HepG2 (cell line): Measurements from ENCODE around the gene TCEA3. TPM values are rescaled to one million over a fixed set of nuclear protein-coding genes. Genes with fewer than 3 reads are reported as not detected.

Source experiments
- ATAC-seq: fragments of 200-7000 bp; cut with Tn5 transposase; 3 replicates; pipeline ENCODE4 v1.9.1; 2020; ENCODE audit warnings: mild to moderate bottlenecking, moderate library complexity
- BruUV-seq: library from RNA; stranded (reverse); fragments of 400-500 nt; replicated peaks from 2 replicates; lab custom pipeline; 2021; lab: Mats Ljungman, UMichigan
- CTCF ChIA-PET: fragments of 300-600 bp; formaldehyde crosslinking; extraction: SDS; loops from one replicate; lab custom pipeline; 2021; ENCODE audit warnings: low total read pairs, inconsistent platforms, low intra/inter-chr PET ratio; lab: Yijun Ruan, JAX
- POLR2A ChIA-PET: fragments of 350-600 bp; sonication (Branson Sonifier 250); formaldehyde crosslinking; loops from one replicate; lab custom pipeline; 2020; ENCODE audit warnings: antibody characterized with exemption, inconsistent platforms; lab: Yijun Ruan, JAX
- DNase-seq: peaks from one replicate; pipeline ENCODE4 v3.0.0-alpha.2; 2015; ENCODE audit warnings: low spot score
- FAIRE-seq: peaks from 3 replicates; lab custom pipeline; 2011; peaks lifted over from hg19 to GRCh38; lab: Jason Lieb, UNC
- H2AFZ ChIP-seq: one replicate; pipeline ENCODE4 v1.6.1; 2011; ENCODE audit warnings: low read length, inconsistent platforms
- H3K27ac ChIP-seq: fragments of 300-600 bp; 3 replicates; pipeline ENCODE4 v1.8.0; 2011; ENCODE audit warnings: mixed run types, mild to moderate bottlenecking, mixed read lengths, low read length, inconsistent platforms; ENCODE audit not compliant: insufficient read depth; ENCODE audit errors: extremely low read length
- H3K27me3 ChIP-seq, 2 experiments: fragments of 200-600 bp in 1 of 2; 2 replicates in 1 of 2; 3 replicates in 1 of 2; pipeline versions ENCODE4 v1.6.0 to v1.8.0; 2011; ENCODE audit warnings: low read length in 2 of 2, mild to moderate bottlenecking in 2 of 2, moderate library complexity in 2 of 2, inconsistent platforms in 1 of 2; ENCODE audit not compliant: insufficient read depth in 2 of 2, control insufficient read depth in 1 of 2
- H3K36me3 ChIP-seq, 2 experiments: fragments of 200-600 bp in 1 of 2; replicated peaks in 1 of 2; 2 replicates in 1 of 2; 3 replicates in 1 of 2; pipeline versions ENCODE4 v1.5.1 to v1.8.0; 2011; ENCODE audit warnings: low read length in 2 of 2, inconsistent platforms in 1 of 2; ENCODE audit not compliant: insufficient read depth in 2 of 2, control insufficient read depth in 1 of 2
- H3K4me1 ChIP-seq: 2 replicates; pipeline ENCODE4 v1.5.1; 2012; ENCODE audit warnings: low read length, inconsistent platforms; ENCODE audit not compliant: insufficient read depth
- H3K4me2 ChIP-seq: 2 replicates; pipeline ENCODE4 v1.6.0; 2011; ENCODE audit warnings: low read depth, low read length, inconsistent platforms
- H3K4me3 ChIP-seq, 3 experiments: fragments of 200-600 bp in 1 of 3; sonication (generic), shearing (Covaris generic) in 1 of 3; replicated peaks in 1 of 3; 2 replicates each; pipeline ENCODE4 v1.5.1; 2011 to 2016; ENCODE audit warnings: low read length in 3 of 3, inconsistent platforms in 2 of 3, low read depth in 2 of 3, mild to moderate bottlenecking in 2 of 3, control low read depth in 1 of 3, mixed read lengths in 1 of 3; ENCODE audit not compliant: insufficient read depth in 1 of 3
- H3K79me2 ChIP-seq: one replicate; pipeline ENCODE4 v1.6.1; 2011; ENCODE audit warnings: low read length, inconsistent platforms; ENCODE audit not compliant: insufficient read depth
- H3K9ac ChIP-seq: 2 replicates; pipeline ENCODE4 v1.6.0; 2011; ENCODE audit warnings: mild to moderate bottlenecking, low read depth, low read length, inconsistent platforms; ENCODE audit not compliant: insufficient read depth
- H3K9me3 ChIP-seq: 2 replicates; pipeline ENCODE4 v1.5.1; 2012; ENCODE audit warnings: mild to moderate bottlenecking, low read length
- H4K20me1 ChIP-seq: 2 replicates; pipeline ENCODE4 v1.6.0; 2011; ENCODE audit warnings: inconsistent platforms, mild to moderate bottlenecking, low read length, moderate library complexity; ENCODE audit not compliant: insufficient read depth
- ARNTL ChIP-seq: sonication (generic); formaldehyde crosslinking; IDR thresholded peaks from 2 replicates; pipeline ENCODE4 v1.4.0; 2020; ENCODE audit warnings: mild to moderate bottlenecking, missing genetic modification reagents
- EHMT2 ChIP-seq: fragments of 200-600 bp; sonication (generic); IDR thresholded peaks from 2 replicates; pipeline ENCODE4 v1.7.0; 2017; ENCODE audit warnings: antibody characterized with exemption, low read depth, low read length, borderline replicate concordance
- ZNF549 ChIP-seq: sonication (generic); formaldehyde crosslinking; IDR thresholded peaks from 2 replicates; pipeline ENCODE4 v1.5.0; 2020; ENCODE audit warnings: missing genetic modification reagents
- ZNF773 ChIP-seq: sonication (generic); formaldehyde crosslinking; IDR thresholded peaks from 2 replicates; pipeline ENCODE4 v1.4.0; 2020; ENCODE audit warnings: missing genetic modification reagents, borderline replicate concordance
- ZNF775 ChIP-seq: sonication (generic); formaldehyde crosslinking; IDR thresholded peaks from 2 replicates; pipeline ENCODE4 v1.4.0; 2020; ENCODE audit warnings: missing genetic modification reagents, mild to moderate bottlenecking, moderate library complexity, borderline replicate concordance
- WGBS: methylation state at CpG from one replicate; pipeline ENCODE4 v1.1.6; 2017; ENCODE audit warnings: low lambda C conversion rate; 5-methylcytosine and 5-hydroxymethylcytosine counted together
- in situ Hi-C: cut with HindIII; loops from 2 replicates; pipeline ENCODE4 v1.10.0; 2017; ENCODE audit warnings: low pct_unique_long_range_greater_than_20kb; ENCODE audit not compliant: extremely low pct_ligation_motif_present
- intact Hi-C: fragments of 100-400 bp; cut with micrococcal nuclease; formaldehyde crosslinking; loops from one replicate; pipeline ENCODE4 v1.10.0; 2022; ENCODE audit not compliant: unreplicated experiment
- polyA plus RNA-seq, 8 experiments: library from polyadenylated mRNA; depleted of rRNA in 3 of 8; stranded (reverse) in 7 of 8; unstranded in 1 of 8; fragments of >200 nt; fragmentation: Illumina TruSeq in 4 of 8; extraction: Trizol in 4 of 8; gene quantifications; 2 replicates each; pipeline versions ENCODE4 v1.2.1 to v1.2.3, GENCODE V29; 2011 to 2016; ENCODE audit warnings: low read depth in 4 of 8, missing spikeins in 1 of 8, mixed read lengths in 1 of 8; ENCODE audit not compliant: insufficient read depth in 1 of 8
- total RNA-seq, 5 experiments: library from RNA; depleted of rRNA; stranded (reverse); fragments of >200 nt; fragmentation: Illumina TruSeq; extraction: Trizol; gene quantifications; 2 replicates each; pipeline ENCODE4 v1.2.3, GENCODE V29; 2016; ENCODE audit warnings: low read depth in 1 of 5
- TF ChIP-seq, protein P1 (sequence below): sonication (generic); formaldehyde crosslinking; IDR thresholded peaks from 2 replicates; pipeline ENCODE4 v1.4.0; 2020; ENCODE audit warnings: missing genetic modification reagents
- TF ChIP-seq, protein P2 (sequence below): sonication (generic); formaldehyde crosslinking; IDR thresholded peaks from 2 replicates; pipeline ENCODE4 v1.9.0; 2021; ENCODE audit warnings: mild to moderate bottlenecking, missing genetic modification reagents
- TF ChIP-seq, protein P3 (sequence below): IDR thresholded peaks from 2 replicates; pipeline ENCODE4 v1.6.1; 2016; ENCODE audit warnings: low read depth, control low read depth
- TF ChIP-seq, protein P4 (sequence below): sonication (generic); formaldehyde crosslinking; IDR thresholded peaks from 2 replicates; pipeline ENCODE4 v1.4.0; 2020; ENCODE audit warnings: missing genetic modification reagents

The TCEA3 gene
- total and polyA plus RNA-seq, 2 of the 13 experiments (the other 11 are each of a cell fraction or from before 2014, with no cell fraction given) = 55.5 to 84.6 TPM

DNA sequence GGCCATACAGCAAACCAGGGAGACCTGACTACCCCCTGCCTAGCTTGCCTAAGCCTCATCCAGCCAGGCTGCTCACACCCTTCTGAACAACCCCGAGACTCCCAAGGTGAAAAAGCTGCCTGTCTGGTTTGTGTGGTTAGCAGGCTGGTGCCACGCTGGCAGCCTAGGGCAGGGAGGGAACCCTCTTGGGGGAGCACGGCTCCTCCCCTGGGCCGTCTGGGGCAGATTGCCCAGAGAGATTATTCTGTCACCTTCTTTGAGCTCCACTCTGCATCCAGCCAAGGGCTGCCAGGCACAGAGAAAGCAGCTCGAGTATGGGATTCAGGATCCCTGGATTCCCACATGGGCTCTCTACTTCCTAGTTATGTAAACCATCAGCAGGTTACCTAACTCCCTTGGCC is 27.5 kb upstream of the TCEA3 start:
- Histone ChIP-seq H3K27me3 (no peaks in the 10 kb centered on the region), H3K79me2 (no peaks in the 10 kb centered on the region), H3K36me3 (peaks cover 10 to 51% of the 10 kb centered on the region in 2 experiments; a peak in 4 of 5 replicates), H3K4me2 (no peak overlapping the region), H3K4me1 (peaks cover 31% of the 10 kb centered on the region), H3K4me3 (no peak overlapping the region), H2AFZ (no peak overlapping the region), H3K9ac (no peak overlapping the region), H3K27ac (no peak overlapping the region), H4K20me1 (no peaks in the 10 kb centered on the region), H3K9me3 (no peaks in the 10 kb centered on the region)
- ATAC-seq = no peak; the same call in 2 of the 3 replicates
- 83% methylated on average over 1 of the region's 5 CpGs for WGBS
- CTCF ChIA-PET = no interaction called here
- in situ Hi-C loops (no loop called here), intact Hi-C loops (no loop called here)
- POLR2A ChIA-PET = no interaction called here
- TF ChIP-seq, protein P1, sequence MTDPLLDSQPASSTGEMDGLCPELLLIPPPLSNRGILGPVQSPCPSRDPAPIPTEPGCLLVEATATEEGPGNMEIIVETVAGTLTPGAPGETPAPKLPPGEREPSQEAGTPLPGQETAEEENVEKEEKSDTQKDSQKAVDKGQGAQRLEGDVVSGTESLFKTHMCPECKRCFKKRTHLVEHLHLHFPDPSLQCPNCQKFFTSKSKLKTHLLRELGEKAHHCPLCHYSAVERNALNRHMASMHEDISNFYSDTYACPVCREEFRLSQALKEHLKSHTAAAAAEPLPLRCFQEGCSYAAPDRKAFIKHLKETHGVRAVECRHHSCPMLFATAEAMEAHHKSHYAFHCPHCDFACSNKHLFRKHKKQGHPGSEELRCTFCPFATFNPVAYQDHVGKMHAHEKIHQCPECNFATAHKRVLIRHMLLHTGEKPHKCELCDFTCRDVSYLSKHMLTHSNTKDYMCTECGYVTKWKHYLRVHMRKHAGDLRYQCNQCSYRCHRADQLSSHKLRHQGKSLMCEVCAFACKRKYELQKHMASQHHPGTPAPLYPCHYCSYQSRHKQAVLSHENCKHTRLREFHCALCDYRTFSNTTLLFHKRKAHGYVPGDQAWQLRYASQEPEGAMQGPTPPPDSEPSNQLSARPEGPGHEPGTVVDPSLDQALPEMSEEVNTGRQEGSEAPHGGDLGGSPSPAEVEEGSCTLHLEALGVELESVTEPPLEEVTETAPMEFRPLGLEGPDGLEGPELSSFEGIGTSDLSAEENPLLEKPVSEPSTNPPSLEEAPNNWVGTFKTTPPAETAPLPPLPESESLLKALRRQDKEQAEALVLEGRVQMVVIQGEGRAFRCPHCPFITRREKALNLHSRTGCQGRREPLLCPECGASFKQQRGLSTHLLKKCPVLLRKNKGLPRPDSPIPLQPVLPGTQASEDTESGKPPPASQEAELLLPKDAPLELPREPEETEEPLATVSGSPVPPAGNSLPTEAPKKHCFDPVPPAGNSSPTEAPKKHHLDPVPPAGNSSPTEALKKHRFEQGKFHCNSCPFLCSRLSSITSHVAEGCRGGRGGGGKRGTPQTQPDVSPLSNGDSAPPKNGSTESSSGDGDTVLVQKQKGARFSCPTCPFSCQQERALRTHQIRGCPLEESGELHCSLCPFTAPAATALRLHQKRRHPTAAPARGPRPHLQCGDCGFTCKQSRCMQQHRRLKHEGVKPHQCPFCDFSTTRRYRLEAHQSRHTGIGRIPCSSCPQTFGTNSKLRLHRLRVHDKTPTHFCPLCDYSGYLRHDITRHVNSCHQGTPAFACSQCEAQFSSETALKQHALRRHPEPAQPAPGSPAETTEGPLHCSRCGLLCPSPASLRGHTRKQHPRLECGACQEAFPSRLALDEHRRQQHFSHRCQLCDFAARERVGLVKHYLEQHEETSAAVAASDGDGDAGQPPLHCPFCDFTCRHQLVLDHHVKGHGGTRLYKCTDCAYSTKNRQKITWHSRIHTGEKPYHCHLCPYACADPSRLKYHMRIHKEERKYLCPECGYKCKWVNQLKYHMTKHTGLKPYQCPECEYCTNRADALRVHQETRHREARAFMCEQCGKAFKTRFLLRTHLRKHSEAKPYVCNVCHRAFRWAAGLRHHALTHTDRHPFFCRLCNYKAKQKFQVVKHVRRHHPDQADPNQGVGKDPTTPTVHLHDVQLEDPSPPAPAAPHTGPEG = no peak
- no peak for TF ChIP-seq EHMT2
- TF ChIP-seq ZNF773 (CRISPR knock-in tag) = no peak
- TF ChIP-seq, protein P2, sequence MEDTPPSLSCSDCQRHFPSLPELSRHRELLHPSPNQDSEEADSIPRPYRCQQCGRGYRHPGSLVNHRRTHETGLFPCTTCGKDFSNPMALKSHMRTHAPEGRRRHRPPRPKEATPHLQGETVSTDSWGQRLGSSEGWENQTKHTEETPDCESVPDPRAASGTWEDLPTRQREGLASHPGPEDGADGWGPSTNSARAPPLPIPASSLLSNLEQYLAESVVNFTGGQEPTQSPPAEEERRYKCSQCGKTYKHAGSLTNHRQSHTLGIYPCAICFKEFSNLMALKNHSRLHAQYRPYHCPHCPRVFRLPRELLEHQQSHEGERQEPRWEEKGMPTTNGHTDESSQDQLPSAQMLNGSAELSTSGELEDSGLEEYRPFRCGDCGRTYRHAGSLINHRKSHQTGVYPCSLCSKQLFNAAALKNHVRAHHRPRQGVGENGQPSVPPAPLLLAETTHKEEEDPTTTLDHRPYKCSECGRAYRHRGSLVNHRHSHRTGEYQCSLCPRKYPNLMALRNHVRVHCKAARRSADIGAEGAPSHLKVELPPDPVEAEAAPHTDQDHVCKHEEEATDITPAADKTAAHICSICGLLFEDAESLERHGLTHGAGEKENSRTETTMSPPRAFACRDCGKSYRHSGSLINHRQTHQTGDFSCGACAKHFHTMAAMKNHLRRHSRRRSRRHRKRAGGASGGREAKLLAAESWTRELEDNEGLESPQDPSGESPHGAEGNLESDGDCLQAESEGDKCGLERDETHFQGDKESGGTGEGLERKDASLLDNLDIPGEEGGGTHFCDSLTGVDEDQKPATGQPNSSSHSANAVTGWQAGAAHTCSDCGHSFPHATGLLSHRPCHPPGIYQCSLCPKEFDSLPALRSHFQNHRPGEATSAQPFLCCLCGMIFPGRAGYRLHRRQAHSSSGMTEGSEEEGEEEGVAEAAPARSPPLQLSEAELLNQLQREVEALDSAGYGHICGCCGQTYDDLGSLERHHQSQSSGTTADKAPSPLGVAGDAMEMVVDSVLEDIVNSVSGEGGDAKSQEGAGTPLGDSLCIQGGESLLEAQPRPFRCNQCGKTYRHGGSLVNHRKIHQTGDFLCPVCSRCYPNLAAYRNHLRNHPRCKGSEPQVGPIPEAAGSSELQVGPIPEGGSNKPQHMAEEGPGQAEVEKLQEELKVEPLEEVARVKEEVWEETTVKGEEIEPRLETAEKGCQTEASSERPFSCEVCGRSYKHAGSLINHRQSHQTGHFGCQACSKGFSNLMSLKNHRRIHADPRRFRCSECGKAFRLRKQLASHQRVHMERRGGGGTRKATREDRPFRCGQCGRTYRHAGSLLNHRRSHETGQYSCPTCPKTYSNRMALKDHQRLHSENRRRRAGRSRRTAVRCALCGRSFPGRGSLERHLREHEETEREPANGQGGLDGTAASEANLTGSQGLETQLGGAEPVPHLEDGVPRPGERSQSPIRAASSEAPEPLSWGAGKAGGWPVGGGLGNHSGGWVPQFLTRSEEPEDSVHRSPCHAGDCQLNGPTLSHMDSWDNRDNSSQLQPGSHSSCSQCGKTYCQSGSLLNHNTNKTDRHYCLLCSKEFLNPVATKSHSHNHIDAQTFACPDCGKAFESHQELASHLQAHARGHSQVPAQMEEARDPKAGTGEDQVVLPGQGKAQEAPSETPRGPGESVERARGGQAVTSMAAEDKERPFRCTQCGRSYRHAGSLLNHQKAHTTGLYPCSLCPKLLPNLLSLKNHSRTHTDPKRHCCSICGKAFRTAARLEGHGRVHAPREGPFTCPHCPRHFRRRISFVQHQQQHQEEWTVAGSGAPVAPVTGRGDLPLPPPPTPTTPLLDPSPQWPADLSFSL (CRISPR knock-in tag) = no peak
- no peak for TF ChIP-seq ARNTL
- TF ChIP-seq, protein P3, sequence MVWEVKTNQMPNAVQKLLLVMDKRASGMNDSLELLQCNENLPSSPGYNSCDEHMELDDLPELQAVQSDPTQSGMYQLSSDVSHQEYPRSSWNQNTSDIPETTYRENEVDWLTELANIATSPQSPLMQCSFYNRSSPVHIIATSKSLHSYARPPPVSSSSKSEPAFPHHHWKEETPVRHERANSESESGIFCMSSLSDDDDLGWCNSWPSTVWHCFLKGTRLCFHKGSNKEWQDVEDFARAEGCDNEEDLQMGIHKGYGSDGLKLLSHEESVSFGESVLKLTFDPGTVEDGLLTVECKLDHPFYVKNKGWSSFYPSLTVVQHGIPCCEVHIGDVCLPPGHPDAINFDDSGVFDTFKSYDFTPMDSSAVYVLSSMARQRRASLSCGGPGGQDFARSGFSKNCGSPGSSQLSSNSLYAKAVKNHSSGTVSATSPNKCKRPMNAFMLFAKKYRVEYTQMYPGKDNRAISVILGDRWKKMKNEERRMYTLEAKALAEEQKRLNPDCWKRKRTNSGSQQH = no peak
- TF ChIP-seq, protein P4, sequence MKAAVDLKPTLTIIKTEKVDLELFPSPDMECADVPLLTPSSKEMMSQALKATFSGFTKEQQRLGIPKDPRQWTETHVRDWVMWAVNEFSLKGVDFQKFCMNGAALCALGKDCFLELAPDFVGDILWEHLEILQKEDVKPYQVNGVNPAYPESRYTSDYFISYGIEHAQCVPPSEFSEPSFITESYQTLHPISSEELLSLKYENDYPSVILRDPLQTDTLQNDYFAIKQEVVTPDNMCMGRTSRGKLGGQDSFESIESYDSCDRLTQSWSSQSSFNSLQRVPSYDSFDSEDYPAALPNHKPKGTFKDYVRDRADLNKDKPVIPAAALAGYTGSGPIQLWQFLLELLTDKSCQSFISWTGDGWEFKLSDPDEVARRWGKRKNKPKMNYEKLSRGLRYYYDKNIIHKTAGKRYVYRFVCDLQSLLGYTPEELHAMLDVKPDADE = no peak
- TF ChIP-seq ZNF549 (CRISPR knock-in tag) = no peak
- TF ChIP-seq ZNF775 (CRISPR knock-in tag) = no peak
- FAIRE-seq = no peak
- no peak for DNase-seq
- BruUV-seq = no TSS peak
